Stimulated activated CD8-positive, alpha-beta memory T cell treated with anti-CD3 and anti-CD28 coated beads, Interleukin-4, amount 100 ng/mL, for 24 hours (primary cell): ENCODE data around the gene CERS6.

Experiments used
- DNase-seq: peaks from one replicate; pipeline ENCODE4 v3.0.0-alpha.2; 2020; ENCODE audit warnings: low read depth

Gene CERS6

GRCh38 chr2:168673265-168674189 is 217.5 kb downstream of the CERS6 start:
- DNase-seq: no peak

DNA sequence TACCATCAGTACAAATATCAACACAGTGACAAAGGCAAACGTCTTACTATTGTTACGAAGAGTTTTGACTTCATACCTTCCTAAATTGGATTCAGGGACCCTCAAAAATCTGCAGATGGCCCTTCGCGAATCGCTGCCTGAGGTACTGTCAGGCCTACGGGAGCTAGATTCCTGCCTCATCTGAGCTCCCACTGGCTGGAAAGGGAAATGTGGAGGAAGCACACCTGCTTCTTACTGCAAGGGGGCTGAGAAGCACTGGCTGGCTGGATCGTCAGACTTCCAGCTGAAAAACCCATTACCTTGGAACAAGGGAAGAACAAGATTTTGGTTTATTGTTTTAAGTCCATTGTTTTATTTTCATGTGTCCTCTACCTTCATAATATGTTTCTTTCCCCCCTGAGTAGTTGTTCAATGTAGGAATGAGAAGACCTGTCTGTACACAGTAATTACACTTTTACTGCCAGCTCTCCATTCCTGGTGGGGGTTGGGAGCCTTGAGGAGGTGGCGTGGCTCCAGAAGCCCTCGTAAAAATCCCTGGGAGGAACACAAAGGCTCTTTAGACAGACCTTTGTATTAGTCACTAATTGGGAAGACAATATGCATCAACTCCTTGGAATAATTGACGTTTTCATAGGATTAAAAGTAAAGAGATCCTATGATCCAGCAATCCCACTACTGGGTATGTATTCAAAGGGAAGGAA is 222.2 kb downstream of the CERS6 start:
- no peak for DNase-seq

DNA sequence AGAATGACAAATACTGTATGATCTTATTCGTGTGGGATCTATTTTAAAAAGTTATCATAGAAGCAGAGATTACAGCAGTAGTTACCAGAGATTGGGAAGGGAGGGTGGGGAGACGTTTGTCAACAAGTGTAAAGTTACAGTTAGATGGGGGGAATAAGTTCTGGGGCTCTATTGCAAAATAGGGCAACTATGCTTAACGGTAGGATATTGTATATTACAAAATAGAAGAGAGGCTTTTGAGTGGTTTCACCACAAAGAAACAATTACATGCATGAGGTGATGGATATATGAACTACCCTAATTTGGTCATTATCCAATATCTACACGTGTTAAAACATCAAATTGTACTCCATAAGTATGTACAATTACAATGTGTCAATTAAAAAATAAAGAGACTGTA is 223.0 kb downstream of the CERS6 start:
- DNase-seq: no peak

GRCh38 chr2:168679741-168680310 is 223.8 kb downstream of the CERS6 start:
- DNase-seq: no peak

DNA sequence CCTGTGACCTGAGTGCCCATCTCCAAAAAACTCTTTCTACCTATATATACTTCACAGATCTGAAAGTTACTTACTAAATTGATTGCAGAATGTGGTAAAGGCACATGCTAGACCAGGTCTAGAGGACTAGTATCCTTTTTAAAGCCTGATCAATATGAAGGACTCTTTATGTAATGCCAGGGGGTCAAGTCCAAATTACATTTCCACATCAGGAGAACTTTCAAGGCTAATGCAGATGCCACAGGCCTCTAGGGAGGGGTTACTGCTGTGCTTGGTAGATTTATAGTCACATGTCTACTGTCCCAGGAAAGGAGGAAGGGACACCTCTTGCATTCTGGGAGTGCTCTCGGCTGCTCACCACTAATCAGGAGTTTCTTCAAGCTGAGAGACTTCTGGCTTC is 227.9 kb downstream of the CERS6 start:
- no peak for DNase-seq

DNA sequence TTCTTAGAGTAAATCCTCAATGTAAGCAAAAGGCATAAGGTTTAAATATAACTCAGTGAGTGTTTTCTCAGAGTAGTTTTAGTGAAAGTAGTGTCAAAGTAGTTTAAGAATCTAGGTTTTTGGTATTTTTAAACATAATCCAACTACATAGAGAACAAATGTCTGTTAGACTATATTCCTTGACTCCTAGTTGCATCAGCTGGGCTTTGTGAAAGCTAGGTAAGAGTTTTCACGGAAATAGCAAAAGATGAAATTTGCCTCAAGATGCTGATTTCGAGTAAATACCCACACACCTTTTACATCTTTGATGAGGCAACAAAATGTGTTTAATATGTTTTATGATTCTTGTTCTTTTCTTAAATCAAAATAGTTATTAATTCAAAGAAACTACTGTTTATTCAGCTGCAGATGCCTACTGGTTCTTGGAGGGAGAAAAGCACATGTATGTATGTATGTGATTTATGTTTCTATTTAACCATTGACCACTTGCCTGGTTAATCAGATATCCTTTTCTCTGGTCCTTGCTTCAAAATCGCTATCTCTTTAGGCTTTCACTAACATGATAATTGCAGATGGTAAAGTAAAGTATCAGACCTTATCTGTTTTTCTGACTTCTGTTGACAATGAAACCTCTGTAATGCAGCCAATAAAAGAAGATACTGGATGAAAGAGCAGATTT is 229.0 kb downstream of the CERS6 start:
- no peak for DNase-seq

DNA sequence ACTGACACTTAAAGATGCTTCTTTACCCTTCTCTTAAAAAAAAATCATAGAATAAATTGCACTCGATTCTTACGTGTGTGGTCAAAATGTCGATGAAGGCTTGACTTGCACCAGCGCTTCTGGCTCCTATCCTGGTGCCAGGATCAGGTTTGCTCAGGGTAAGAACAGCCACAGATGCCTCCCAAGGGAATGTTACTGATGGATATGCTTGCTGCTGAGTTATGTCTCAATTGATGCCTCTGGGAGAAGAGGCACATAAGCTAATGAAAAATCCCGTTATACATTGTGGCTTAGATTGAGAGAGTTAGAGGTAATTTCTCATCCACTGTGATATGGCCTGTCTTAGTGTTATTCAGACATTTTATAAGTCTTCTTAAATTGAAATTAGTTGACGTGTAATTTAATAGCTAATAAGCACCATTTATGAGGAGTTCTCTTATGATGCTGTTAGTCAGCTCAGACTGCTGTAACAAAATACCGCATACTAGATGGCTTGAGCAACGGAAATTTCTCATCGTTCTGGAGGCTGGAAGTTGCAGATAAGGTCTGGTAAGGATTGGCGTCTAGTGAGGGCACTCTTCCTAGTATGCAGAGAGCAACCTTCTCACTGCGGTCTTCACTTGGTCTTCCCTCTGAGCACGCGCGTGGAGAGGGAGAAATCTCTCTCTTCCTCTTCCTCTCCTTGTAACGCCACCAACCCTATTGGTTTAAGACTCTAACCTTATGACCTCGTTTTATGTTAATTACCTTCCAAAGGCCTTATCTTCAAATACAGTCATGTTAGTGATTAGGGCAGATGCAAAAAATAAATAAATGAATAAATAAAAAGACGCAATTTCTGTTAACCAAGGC is 229.8 kb downstream of the CERS6 start:
- DNase-seq: no peak

DNA sequence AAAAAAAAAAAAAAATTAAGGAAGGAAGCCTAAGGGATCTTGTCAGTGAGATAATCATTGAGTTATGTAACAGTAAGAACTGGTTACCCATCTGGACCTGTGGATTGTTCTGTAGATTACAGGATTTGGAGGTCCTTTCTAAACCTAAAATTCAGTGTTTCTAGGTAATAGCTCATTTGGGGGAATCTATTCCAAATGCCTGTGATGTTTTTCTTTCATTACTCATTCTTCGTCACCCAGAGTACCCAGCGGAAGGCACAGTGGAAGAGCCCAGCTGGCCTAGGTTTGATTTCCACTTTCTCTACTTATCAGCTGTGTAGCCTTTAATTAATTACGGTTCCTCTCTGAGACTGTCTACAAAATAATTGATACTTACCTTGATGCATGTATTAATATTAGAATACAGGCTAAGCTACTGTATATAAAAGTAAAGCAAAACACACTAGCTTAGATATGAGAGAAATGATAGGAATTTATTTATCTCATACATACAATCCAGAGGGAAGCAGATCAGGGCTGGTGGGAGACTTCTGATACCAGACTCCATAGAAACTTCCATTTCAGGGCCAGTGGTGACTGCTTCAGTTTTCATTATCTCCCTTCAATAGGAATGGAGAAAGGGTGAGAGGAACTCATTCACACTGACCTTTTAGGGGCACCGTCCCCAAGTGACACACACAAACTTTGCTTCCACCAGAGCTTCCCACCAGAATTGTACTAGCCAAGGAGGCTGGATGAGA is 230.6 kb downstream of the CERS6 start:
- no peak for DNase-seq

GRCh38 chr2:168687314-168687713 is 231.2 kb downstream of the CERS6 start:
- DNase-seq: no peak

- no peak for DNase-seq
Measured at GRCh38 chr2:168690381-168690885, 234.4 kb downstream of the CERS6 start.

- no peak for DNase-seq
Measured at GRCh38 chr2:168691221-168691620, 235.1 kb downstream of the CERS6 start.

DNA sequence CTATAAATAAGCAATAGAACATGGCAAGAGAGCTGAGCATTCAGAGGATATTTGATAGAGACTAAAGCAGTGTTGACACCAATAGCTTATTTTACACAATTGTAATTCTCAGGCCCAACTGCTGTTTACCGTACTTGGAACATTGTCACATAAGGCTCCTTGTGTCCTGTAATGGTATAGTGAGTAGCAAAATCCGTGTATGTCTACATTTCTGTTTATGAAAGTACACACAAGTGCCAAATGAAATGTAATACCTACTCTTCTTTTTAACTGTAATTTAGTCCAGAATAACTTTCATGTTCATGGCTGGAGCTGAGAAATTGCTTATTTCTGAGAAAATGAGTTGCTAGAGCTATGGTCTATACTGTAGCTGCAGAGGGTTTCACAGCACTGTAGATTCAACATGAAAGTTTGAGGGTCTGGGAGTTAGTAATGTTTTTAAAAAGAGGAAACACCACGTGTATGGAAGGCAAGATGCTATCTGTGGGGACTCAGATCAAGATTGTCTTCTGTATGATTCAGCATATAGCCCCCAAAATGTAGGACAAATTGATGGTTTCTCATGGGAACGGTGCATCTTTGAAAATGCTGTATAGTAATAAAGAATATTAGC is 236.2 kb downstream of the CERS6 start:
- no peak for DNase-seq

- no peak for DNase-seq
Measured at GRCh38 chr2:168694173-168694572, 238.1 kb downstream of the CERS6 start.

DNA sequence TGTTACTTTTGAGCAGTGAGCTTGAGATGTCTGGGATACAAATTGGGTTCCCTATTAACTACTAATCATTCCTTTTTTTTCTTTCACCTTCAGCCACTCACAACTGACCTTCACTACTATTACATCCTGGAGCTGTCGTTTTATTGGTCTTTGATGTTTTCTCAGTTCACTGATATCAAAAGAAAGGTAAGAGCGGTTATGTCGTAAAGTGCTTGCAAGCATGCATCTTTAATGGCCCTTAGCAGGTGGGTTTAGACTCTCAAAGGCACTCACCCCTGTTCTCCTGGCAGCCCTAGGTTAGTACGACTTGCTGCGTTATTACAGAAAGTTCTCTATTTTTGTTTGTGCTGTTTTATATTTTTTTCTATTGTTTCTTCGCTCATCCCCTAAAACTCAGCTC is 238.8 kb downstream of the CERS6 start:
- no peak for DNase-seq

GRCh38 chr2:168697668-168698121 is 241.6 kb downstream of the CERS6 start:
- DNase-seq: no peak

GRCh38 chr2:168698969-168699368 is 242.9 kb downstream of the CERS6 start:
- no peak for DNase-seq

- no peak for DNase-seq
Measured at GRCh38 chr2:168699844-168700417, 243.9 kb downstream of the CERS6 start.

DNA sequence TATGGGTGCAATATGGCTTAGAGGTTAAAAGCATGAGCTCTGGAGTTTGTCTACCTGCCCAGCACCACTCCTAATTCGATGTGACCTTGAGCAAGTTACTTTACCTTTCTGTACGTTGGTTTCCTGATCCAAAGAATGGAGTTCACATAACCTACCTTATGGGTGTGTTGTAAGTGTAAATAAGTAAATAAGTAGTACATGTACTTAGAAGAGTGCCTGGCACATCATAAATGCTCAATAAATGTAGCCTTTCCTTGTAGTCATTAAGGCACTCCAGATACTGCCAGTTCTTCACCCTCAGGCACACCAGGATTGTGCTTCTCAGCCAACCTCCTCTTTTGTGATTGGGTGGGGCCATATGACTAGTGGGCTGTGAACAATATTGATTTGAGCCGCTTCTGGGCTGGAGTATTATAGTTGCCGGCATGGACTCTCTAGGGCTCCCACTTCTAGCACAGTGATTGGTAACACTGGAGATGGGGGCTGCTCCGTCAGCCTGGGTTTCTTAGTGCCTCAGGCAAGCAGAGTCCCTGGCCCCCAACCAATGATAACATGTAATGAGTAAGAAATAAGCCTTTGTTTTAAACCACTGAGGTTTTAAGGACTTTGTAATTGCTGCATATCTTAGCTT is 244.7 kb downstream of the CERS6 start:
- no peak for DNase-seq

GRCh38 chr2:168702579-168702978 is 246.5 kb downstream of the CERS6 start:
- no peak for DNase-seq
